GM18909 (cell line): ENCODE measurements around the gene TMEM88.

Experiments used
- ATAC-seq: cut with Tn5 transposase; IDR thresholded peaks from one replicate; pipeline ENCODE4 v1.9.1; 2021; ENCODE audit warnings: mild to moderate bottlenecking; ENCODE audit not compliant: unreplicated experiment, poor library complexity

The TMEM88 gene

GRCh38 chr17:7842380-7843256 lies 12.2 kb upstream of the TMEM88 start:
- peak; percentile 31 for ATAC-seq

DNA sequence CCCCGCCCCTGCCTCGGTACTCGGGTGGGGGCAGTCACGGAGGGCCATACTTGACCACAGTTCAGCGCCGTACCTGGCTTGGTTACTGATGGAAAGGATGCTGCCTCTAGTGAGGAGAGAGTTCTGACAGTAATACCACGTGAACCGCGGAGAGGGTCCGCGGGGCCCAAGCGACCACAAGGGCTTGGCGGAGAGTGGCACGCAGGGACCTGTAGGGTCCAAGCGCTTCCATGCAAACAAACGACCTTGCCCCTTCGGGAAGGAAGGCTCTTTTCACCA lies 11.7 kb upstream of the TMEM88 start:
- ATAC-seq, result no peak

DNA sequence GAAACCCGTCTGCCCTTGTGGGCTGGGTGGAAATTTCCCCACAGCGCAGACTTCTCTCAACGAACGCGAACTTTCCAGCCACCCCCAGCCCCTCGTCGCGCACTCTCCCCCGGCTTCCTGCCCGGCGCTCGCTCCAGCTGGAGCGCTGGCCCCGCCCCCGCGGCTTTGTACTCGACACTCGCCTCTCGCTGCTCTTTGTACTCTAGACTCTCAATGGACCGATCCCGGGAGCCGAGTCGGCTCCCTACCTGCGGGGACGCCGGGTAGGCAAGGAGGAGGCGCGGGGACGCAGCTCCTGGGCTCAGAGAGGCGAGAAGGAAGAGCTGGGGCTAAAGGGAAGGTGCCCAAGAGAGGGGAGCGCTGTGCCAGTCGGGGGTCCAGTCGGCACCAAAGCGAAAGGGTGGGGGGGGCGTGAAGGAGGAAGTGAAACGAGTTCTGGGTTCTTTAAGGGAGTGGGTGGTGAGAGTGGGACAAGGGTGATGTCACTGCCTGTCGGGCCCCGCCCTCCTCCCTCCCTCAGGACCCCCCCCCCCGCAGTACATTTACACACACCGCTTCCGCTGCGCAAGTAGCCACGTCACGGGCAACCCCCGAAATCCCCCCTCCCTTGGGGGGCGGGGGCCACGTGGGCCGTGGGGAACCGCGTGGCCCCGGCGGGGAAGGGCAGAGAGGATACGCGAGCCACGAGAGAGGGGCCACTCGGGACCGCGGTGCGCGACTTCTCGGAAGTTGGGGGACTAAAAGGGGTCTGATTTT lies 11.2 kb upstream of the TMEM88 start:
- peak; percentile 36 for ATAC-seq

DNA sequence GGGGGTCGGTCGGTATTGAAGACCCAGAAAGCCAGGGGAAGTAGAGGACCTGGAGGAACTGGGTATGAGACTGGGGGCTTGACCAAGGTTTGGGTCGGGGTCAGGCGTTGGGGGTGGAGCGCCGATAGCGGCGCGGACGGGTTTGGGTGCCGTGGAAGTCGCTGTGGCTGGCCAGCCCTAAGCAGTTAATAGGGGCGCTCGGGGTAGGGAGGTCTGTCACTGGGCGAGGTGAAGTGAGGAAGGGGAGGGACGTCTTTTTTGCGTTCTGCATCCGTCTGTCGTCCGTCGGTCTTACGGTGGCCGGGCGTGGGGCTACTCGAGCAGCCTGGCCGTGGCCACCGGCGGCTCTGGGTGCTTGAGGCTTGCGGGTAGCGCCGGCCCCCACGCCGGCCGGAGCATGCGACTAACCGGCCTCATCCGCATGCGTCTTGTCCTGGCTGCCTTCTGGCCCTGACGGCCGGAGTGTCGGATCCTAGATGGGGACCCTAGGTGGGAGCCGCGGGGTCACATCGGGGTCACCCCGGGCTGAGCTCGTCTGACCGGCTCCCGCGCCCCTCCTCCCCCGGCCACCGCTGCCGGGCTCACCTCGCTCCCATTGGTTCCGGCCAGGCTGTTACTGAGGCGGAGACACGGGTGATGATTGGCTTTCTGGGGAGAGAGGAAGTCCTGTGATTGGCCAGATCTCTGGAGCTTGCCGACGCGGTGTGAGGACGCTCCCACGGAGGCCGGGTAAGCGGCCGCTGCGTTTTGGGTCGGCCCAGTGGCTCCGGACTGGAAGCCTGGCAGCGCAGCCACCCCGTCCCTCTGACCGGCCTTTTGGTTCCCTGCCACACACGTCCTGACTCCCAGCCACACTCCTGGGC lies 10.3 kb upstream of the TMEM88 start:
- peak; percentile 42 for ATAC-seq

DNA sequence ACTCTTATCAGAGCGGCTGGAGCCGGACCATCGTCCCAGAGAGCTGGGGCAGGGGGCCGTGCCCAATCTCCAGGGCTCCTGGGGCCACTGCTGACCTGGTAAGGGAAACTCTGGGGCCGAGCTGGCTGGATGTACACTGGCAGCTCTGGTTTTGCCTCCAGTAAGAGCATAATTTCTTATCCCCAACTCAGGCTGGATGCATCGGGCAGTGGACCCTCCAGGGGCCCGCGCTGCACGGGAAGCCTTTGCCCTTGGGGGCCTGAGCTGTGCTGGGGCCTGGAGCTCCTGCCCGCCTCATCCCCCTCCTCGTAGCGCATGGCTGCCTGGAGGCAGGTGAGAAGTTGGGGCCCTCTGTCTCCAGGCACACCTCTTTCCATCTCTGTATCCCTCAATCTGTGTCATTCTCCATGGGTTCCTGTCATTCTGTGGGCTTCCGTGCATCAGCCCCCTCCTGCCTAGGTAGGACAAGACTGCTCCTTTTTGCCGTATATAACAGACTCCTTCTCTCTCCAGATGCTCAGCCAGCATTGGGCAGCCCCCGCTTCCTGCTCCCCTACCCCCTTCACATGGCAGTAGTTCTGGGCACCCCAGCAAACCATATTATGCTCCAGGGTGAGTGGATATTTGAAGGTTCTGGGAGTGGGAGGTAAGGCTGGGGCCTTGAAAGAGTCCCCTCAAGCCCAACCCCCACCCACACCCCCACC lies 9.4 kb upstream of the TMEM88 start:
- no peak for ATAC-seq

- ATAC-seq, result no peak
These were observed 8.7 kb upstream of the TMEM88 start for GRCh38 chr17:7846063-7846735.

DNA sequence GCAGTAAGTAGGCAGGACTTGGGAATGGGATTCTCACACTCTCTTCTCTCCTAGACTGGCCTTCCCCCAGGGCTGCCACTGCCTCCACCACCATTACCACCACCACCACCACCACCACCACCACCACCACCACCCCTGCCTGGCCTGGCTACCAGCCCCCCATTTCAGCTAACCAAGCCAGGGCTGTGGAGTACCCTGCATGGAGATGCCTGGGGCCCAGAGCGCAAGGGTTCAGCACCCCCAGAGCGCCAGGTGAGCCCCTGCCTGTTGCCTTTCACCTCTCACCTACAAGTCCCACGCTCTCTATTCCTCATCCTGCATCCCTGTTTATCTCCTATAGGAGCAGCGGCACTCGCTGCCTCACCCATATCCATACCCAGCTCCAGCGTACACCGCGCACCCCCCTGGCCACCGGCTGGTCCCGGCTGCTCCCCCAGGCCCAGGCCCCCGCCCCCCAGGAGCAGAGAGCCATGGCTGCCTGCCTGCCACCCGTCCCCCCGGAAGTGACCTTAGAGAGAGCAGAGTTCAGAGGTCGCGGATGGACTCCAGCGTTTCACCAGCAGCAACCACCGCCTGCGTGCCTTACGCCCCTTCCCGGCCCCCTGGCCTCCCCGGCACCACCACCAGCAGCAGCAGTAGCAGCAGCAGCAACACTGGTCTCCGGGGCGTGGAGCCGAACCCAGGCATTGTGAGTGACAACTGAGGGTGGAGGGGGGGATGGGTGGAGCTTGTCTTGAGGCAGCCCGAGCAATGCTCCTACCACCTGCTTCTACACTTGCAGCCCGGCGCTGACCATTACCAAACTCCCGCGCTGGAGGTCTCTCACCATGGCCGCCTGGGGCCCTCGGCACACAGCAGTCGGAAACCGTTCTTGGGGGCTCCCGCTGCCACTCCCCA lies 7.9 kb upstream of the TMEM88 start:
- ATAC-seq, result no peak

GRCh38 chr17:7848131-7848579 lies 6.7 kb upstream of the TMEM88 start:
- ATAC-seq, result no peak

DNA sequence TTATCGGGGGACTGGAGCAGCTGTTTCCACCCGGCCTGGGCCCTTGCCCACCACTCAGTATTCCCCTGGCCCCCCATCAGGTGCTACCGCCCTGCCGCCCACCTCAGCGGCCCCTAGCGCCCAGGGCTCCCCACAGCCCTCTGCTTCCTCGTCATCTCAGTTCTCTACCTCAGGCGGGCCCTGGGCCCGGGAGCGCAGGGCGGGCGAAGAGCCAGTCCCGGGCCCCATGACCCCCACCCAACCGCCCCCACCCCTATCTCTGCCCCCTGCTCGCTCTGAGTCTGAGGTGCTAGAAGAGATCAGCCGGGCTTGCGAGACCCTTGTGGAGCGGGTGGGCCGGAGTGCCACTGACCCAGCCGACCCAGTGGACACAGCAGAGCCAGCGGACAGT lies 6.1 kb upstream of the TMEM88 start:
- ATAC-seq, result no peak

GRCh38 chr17:7849130-7849750 lies 5.6 kb upstream of the TMEM88 start:
- ATAC-seq, result no peak

DNA sequence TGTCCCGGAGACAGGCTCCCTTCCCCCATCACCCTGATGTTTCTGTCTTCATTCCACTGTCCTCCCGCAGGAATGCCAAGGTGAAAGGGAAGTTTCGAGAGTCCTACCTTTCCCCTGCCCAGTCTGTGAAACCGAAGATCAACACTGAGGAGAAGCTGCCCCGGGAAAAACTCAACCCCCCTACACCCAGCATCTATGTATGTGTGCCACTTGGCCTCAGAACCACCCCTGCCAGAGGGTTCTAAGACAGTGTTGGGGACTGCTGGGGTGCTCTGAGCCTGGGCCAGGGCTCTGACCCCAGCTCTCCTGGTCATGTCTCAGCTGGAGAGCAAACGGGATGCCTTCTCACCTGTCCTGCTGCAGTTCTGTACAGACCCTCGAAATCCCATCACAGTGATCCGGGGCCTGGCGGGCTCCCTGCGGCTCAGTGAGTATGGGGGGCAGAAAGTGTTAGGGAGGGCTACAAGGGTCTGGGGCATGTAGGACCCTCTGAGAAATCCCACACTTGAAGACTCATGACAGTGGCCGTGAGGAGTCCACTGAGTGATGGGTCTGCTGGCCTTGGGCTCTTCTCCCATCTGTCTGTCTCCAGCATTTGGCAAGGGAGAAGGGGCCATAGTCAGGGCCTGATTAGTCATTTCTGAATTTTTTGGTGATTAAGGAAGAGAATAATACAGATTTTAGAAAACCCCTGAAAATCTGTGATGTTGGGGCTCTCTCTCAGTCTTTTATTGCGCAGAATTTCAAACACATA lies 4.9 kb upstream of the TMEM88 start:
- no peak for ATAC-seq

DNA sequence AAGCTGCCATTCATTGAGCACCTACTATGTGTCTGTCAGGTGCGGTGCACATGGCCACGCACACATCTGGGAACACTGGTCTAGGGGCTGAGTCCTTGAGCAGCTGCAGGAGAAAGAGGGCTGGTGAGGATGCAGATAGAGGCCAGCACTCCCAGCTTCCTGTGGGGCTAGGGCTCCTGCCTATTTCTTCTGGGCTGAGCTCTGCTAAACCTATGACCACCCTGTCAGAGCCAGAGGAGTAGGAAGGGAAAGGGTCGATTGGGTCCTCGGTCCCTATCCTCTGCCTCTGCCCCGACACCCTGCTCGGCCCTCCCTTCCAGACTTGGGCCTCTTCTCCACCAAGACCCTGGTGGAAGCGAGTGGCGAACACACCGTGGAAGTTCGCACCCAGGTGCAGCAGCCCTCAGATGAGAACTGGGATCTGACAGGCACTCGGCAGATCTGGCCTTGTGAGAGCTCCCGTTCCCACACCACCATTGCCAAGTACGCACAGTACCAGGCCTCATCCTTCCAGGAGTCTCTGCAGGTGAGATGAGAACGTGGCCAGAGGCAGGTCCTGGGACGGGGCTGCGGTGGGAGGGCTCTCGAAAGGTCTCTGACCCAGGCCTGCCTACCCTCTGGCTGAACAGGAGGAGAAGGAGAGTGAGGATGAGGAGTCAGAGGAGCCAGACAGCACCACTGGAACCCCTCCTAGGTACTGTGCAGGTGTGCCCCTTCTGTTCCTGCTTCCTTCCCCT lies 4.0 kb upstream of the TMEM88 start:
- peak; percentile 1 for ATAC-seq

DNA sequence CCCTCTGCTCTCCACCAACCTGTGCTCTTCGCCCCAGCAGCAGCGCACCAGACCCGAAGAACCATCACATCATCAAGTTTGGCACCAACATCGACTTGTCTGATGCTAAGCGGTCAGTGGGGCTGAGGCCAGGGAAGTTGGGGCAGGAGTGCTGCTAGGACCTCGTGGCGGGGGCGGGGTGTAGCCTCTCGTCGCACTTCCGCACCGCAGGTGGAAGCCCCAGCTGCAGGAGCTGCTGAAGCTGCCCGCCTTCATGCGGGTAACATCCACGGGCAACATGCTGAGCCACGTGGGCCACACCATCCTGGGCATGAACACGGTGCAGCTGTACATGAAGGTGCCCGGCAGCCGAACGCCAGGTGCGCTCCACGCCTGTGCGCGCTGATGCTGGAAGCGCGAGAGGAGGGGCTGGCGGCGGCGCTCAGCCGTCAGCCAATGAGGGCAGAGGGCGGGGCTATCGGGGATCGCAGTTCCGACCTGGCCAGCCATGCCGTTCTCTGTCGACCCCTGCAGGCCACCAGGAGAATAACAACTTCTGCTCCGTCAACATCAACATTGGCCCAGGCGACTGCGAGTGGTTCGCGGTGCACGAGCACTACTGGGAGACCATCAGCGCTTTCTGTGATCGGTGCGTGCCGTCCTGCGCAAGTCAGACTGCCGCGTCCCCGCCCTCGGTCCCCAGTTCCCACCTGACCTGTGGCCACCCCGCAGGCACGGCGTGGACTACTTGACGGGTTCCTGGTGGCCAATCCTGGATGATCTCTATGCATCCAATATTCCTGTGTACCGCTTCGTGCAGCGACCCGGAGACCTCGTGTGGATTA lies 3.2 kb upstream of the TMEM88 start:
- peak; percentile 71 for ATAC-seq

DNA sequence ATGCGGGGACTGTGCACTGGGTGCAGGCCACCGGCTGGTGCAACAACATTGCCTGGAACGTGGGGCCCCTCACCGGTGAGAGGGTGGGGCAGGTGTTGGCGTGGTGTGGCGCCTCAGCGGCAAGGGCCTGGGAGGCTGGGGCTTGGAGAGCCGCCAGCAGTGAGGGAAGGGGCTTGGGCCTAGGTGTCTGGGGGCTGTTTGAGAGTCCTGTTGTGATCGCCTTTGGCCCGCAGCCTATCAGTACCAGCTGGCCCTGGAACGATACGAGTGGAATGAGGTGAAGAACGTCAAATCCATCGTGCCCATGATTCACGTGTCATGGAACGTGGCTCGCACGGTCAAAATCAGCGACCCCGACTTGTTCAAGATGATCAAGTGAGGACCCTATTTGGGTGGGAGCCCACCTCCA lies 2.6 kb upstream of the TMEM88 start:
- no peak for ATAC-seq

DNA sequence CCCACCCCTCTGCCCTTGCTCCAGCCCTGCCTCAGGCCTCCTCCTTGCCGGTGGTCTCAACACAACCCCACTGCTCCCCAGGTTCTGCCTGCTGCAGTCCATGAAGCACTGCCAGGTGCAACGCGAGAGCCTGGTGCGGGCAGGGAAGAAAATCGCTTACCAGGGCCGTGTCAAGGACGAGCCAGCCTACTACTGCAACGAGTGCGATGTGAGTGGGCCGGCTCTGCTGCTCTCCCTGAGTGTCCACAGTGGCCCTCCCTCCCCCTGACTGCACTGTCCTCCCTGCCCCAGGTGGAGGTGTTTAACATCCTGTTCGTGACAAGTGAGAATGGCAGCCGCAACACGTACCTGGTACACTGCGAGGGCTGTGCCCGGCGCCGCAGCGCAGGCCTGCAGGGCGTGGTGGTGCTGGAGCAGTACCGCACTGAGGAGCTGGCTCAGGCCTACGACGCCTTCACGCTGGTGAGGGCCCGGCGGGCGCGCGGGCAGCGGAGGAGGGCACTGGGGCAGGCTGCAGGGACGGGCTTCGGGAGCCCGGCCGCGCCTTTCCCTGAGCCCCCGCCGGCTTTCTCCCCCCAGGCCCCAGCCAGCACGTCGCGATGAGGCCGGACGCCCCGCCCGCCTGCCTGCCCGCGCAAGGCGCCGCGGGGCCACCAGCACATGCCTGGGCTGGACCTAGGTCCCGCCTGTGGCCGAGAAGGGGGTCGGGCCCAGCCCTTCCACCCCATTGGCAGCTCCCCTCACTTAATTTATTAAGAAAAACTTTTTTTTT lies 1.8 kb upstream of the TMEM88 start:
- no peak for ATAC-seq
